ENCODE data around the gene ASB3.
A peak's percentile ranks its signal among the peaks of the same experiment; 100 is the strongest.
"Not testable (repeated sequence)": the region's sequence is repeated elsewhere in the genome, so short reads cannot be mapped to it uniquely, and the experiment has no call there.

Gene ASB3

GRCh38 chr2:53786705-53787613, at the start of gene ASB3, which contains the start of gene ERLEC1:
TSS of gene ASB3 (minus strand) at chr2:53786953. CDS start at chr2:53765572, 21,381 bp downstream.
TSS of gene ERLEC1 (plus strand) at chr2:53787044. CDS start at chr2:53787211, 167 bp downstream.
- peak; percentile 56 to 93 (median 87) for DNase-seq

GRCh38 chr2:53829980-53830290, 43.2 kb upstream of the ASB3 start:
- not testable (repeated sequence) for DNase-seq

GRCh38 chr2:53829273-53829979, 42.7 kb upstream of the ASB3 start:
- peak in 2 of 51 donors; percentile 3 to 10 for DNase-seq

GRCh38 chr2:53828331-53828730, 41.6 kb upstream of the ASB3 start:
- DNase-seq = no peak

- DNase-seq = peak in 12 of 51 donors; percentile 7 to 49 (median 30)
These were observed 40.8 kb upstream of the ASB3 start for GRCh38 chr2:53827398-53828175.

- DNase-seq = peak in 16 of 51 donors; percentile 16 to 89 (median 35)
These were observed 40.0 kb upstream of the ASB3 start for GRCh38 chr2:53826587-53827397.

- peak in 1 of 51 donors; percentile 39 for DNase-seq
These were observed 39.3 kb upstream of the ASB3 start for GRCh38 chr2:53826030-53826410.

GRCh38 chr2:53823639-53824038, 36.9 kb upstream of the ASB3 start:
- DNase-seq = not testable (repeated sequence)

GRCh38 chr2:53821810-53822209, 35.1 kb upstream of the ASB3 start:
- DNase-seq = no peak

- DNase-seq = no peak
These were observed 34.0 kb upstream of the ASB3 start for GRCh38 chr2:53820711-53821110.

GRCh38 chr2:53820048-53820447, 33.3 kb upstream of the ASB3 start:
- no peak for DNase-seq

GRCh38 chr2:53819634-53820033, 32.9 kb upstream of the ASB3 start:
- DNase-seq = no peak

- no peak for DNase-seq
These were observed 32.2 kb upstream of the ASB3 start for GRCh38 chr2:53818854-53819435.

GRCh38 chr2:53813151-53813550, 26.4 kb upstream of the ASB3 start:
- DNase-seq = no peak

GRCh38 chr2:53811601-53812000, 24.8 kb upstream of the ASB3 start:
- no peak for DNase-seq

- no peak for DNase-seq
These were observed 15.9 kb upstream of the ASB3 start for GRCh38 chr2:53802617-53803151.

GRCh38 chr2:53801547-53801946, 14.8 kb upstream of the ASB3 start:
- DNase-seq = no peak

- no peak for DNase-seq
These were observed 7.1 kb upstream of the ASB3 start for GRCh38 chr2:53793821-53794220.

- DNase-seq = no peak
These were observed 6.5 kb upstream of the ASB3 start for GRCh38 chr2:53793261-53793660.

- DNase-seq = peak in 1 of 51 donors; percentile 54
These were observed 999 bp upstream of the ASB3 start for GRCh38 chr2:53787614-53788289.

Data from hypothalamus (tissue), 51 donors.